Measurements from ENCODE around the gene FBXL17.

The FBXL17 gene

DNA sequence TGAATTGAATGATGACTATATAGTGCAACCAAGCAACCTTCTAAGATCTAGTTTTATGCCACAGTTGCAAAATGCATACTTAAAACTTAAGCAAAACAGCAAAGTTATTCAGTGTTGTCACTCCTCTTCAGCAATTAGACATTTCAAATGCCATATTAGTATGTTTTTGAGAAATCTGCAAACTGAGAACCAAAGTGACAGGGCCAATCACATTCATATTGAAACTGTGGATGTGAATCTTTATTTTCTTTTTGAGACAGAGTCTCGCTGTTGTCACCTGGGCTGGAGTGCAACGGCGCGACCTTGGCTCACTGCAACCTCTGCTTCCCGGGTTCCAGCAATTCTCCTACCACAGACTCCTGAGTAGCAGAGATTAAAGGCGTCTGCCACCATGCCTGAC is 461.9 kb downstream of the FBXL17 start:
- CTCF ChIA-PET, result no interaction called here

GRCh38 chr5:107919361-107919760 is 462.5 kb downstream of the FBXL17 start:
- POLR2A ChIA-PET, result no interaction called here
- Histone ChIP-seq H3K27ac (ENCODE audit: extremely low read depth, low read depth, low read length) (no peak overlapping the region), H3K4me3 (ENCODE audit: low read depth, low read length) (no peak overlapping the region), H3K9me3 (ENCODE audit: control insufficient read depth, insufficient read depth, low read depth, low read length) (no peaks in the 10 kb centered on the region), H3K4me1 (ENCODE audit: control insufficient read depth, insufficient read depth, low read length) (no peaks in the 10 kb centered on the region), H3K36me3 (ENCODE audit: control insufficient read depth in 2 of 2, insufficient read depth in 1 of 2, low read length in 2 of 2) (no peaks in the 10 kb centered on the region)
- CTCF ChIA-PET, result no interaction called here
- TF ChIP-seq KLF1 (tag by site-specific recombination; IDR thresholded peaks at IDR 0.05), result no peak
- TF ChIP-seq SP2 (tag by site-specific recombination; IDR thresholded peaks at IDR 0.05), result no peak
- no peak for TF ChIP-seq ZNF624 (tag by site-specific recombination; IDR thresholded peaks at IDR 0.05)
- TF ChIP-seq TSHZ1 (tag by site-specific recombination; IDR thresholded peaks at IDR 0.05; ENCODE audit: borderline replicate concordance), result no peak
- TF ChIP-seq REPIN1 (tag by site-specific recombination; IDR thresholded peaks at IDR 0.05; ENCODE audit: low read depth), result no peak
- TF ChIP-seq SCRT1 (tag by site-specific recombination; IDR thresholded peaks at IDR 0.05; ENCODE audit: borderline replicate concordance), result no peak
- no peak for TF ChIP-seq ZNF146 (tag by site-specific recombination; IDR thresholded peaks at IDR 0.05)
- TF ChIP-seq ZNF184 (tag by site-specific recombination; IDR thresholded peaks at IDR 0.05), result no peak
- no peak for TF ChIP-seq ZNF677 (tag by site-specific recombination; IDR thresholded peaks at IDR 0.05)
- TF ChIP-seq, protein P1, sequence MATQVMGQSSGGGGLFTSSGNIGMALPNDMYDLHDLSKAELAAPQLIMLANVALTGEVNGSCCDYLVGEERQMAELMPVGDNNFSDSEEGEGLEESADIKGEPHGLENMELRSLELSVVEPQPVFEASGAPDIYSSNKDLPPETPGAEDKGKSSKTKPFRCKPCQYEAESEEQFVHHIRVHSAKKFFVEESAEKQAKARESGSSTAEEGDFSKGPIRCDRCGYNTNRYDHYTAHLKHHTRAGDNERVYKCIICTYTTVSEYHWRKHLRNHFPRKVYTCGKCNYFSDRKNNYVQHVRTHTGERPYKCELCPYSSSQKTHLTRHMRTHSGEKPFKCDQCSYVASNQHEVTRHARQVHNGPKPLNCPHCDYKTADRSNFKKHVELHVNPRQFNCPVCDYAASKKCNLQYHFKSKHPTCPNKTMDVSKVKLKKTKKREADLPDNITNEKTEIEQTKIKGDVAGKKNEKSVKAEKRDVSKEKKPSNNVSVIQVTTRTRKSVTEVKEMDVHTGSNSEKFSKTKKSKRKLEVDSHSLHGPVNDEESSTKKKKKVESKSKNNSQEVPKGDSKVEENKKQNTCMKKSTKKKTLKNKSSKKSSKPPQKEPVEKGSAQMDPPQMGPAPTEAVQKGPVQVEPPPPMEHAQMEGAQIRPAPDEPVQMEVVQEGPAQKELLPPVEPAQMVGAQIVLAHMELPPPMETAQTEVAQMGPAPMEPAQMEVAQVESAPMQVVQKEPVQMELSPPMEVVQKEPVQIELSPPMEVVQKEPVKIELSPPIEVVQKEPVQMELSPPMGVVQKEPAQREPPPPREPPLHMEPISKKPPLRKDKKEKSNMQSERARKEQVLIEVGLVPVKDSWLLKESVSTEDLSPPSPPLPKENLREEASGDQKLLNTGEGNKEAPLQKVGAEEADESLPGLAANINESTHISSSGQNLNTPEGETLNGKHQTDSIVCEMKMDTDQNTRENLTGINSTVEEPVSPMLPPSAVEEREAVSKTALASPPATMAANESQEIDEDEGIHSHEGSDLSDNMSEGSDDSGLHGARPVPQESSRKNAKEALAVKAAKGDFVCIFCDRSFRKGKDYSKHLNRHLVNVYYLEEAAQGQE (tag by site-specific recombination; IDR thresholded peaks at IDR 0.05), result no peak
- no peak for TF ChIP-seq ZBTB17 (tag by site-specific recombination; IDR thresholded peaks at IDR 0.05)
- TF ChIP-seq ZNF561 (tag by site-specific recombination; IDR thresholded peaks at IDR 0.05; ENCODE audit: borderline replicate concordance), result no peak
- no peak for TF ChIP-seq YY2 (tag by site-specific recombination; IDR thresholded peaks at IDR 0.05)
- no peak for TF ChIP-seq ZBTB20 (tag by site-specific recombination; IDR thresholded peaks at IDR 0.05)
- no peak for TF ChIP-seq ZNF37A (tag by site-specific recombination; IDR thresholded peaks at IDR 0.05)
- TF ChIP-seq ZBTB21 (tag by site-specific recombination; IDR thresholded peaks at IDR 0.05), result no peak
- TF ChIP-seq ZNF518A (tag by site-specific recombination; conservative IDR thresholded peaks at IDR 0.05; ENCODE audit: low read depth), result no peak

More for the DNA sequence above, 461.9 kb downstream of the FBXL17 start:
- H3K27ac ChIP-seq (ENCODE audit: extremely low read depth, low read depth, low read length), result no peak overlapping the region
- H3K9me3 ChIP-seq (ENCODE audit: control insufficient read depth, insufficient read depth, low read depth, low read length), result no peaks in the 10 kb centered on the region
- POLR2A ChIA-PET, result no interaction called here
- TF ChIP-seq ZNF704 (tag by site-specific recombination; IDR thresholded peaks at IDR 0.05), result no peak
- H3K4me1 ChIP-seq (ENCODE audit: control insufficient read depth, insufficient read depth, low read length), result no peaks in the 10 kb centered on the region
- H3K36me3 ChIP-seq (ENCODE audit: control insufficient read depth in 2 of 2, insufficient read depth in 1 of 2, low read length in 2 of 2), result no peaks in the 10 kb centered on the region
- H3K4me3 ChIP-seq (ENCODE audit: low read depth, low read length), result no peak overlapping the region
